HepG2 (cell line): ENCODE measurements around the gene SULT6B1. TPM values are rescaled to one million over a fixed set of nuclear protein-coding genes. Genes with fewer than 3 reads are reported as not detected.
A peak's percentile ranks its signal among the peaks of the same experiment; 100 is the strongest.

Experiments used
- CHCHD3 ChIP-seq: sonication (generic); formaldehyde crosslinking; IDR thresholded peaks from 2 replicates; pipeline ENCODE4 v1.8.0; 2022; ENCODE audit warnings: mild to moderate bottlenecking, missing genetic modification reagents, moderate library complexity
- CREM ChIP-seq, 2 experiments: sonication (generic) in 1 of 2; formaldehyde crosslinking in 1 of 2; IDR thresholded peaks; 2 replicates each; pipeline versions ENCODE4 v1.4.0 to v1.6.1; 2016 to 2020; ENCODE audit warnings: antibody characterized with exemption in 1 of 2, mild to moderate bottlenecking in 1 of 2, missing genetic modification reagents in 1 of 2
- DNMT1 ChIP-seq: sonication (generic); formaldehyde crosslinking; IDR thresholded peaks from 2 replicates; pipeline ENCODE4 v1.5.1; 2020; ENCODE audit warnings: mild to moderate bottlenecking, missing genetic modification reagents
- ERF ChIP-seq: IDR thresholded peaks from 2 replicates; pipeline ENCODE4 v1.6.1; 2018; ENCODE audit warnings: missing biosample characterization, missing genetic modification reagents
- HMGA1 ChIP-seq: sonication (generic); formaldehyde crosslinking; conservative IDR thresholded peaks from 2 replicates; pipeline ENCODE4 v1.4.0; 2020; ENCODE audit warnings: missing genetic modification reagents
- HNF4A ChIP-seq: sonication (generic); formaldehyde crosslinking; IDR thresholded peaks from 2 replicates; pipeline ENCODE4 v1.4.0; 2020; ENCODE audit warnings: missing genetic modification reagents
- LBX2 ChIP-seq: sonication (generic); formaldehyde crosslinking; IDR thresholded peaks from 2 replicates; pipeline ENCODE4 v1.5.0; 2020; ENCODE audit warnings: missing genetic modification reagents, mild to moderate bottlenecking, borderline replicate concordance
- NFKB2 ChIP-seq: sonication (generic); formaldehyde crosslinking; IDR thresholded peaks from 2 replicates; pipeline ENCODE4 v1.4.0; 2020; ENCODE audit warnings: missing genetic modification reagents, borderline replicate concordance
- RARG ChIP-seq: sonication (generic); formaldehyde crosslinking; IDR thresholded peaks from 2 replicates; pipeline ENCODE4 v1.4.0; 2020; ENCODE audit warnings: low read depth, mild to moderate bottlenecking, missing genetic modification reagents
- RCOR2 ChIP-seq: IDR thresholded peaks from 2 replicates; pipeline ENCODE4 v1.6.1; 2016; ENCODE audit warnings: missing biosample characterization, missing genetic modification reagents
- SALL1 ChIP-seq: sonication (generic); formaldehyde crosslinking; IDR thresholded peaks from 2 replicates; pipeline ENCODE4 v1.8.0; 2022; ENCODE audit warnings: mild to moderate bottlenecking, missing genetic modification reagents
- SOX6 ChIP-seq, 2 experiments: fragments of 450-650 bp in 1 of 2; sonication (generic) in 1 of 2; formaldehyde crosslinking in 1 of 2; IDR thresholded peaks; 2 replicates each; pipeline versions ENCODE4 v1.4.0 to v1.6.1; 2017 to 2020; ENCODE audit warnings: antibody characterized with exemption in 1 of 2, mild to moderate bottlenecking in 1 of 2, missing genetic modification reagents in 1 of 2
- STAT6 ChIP-seq: sonication (generic); formaldehyde crosslinking; IDR thresholded peaks from 2 replicates; pipeline ENCODE4 v1.4.0; 2020; ENCODE audit warnings: missing genetic modification reagents, mild to moderate bottlenecking, borderline replicate concordance
- YEATS4 ChIP-seq: sonication (generic); formaldehyde crosslinking; IDR thresholded peaks from 2 replicates; pipeline ENCODE4 v1.4.0; 2020; ENCODE audit warnings: missing genetic modification reagents, borderline replicate concordance
- ZBTB7B ChIP-seq: sonication (generic); formaldehyde crosslinking; IDR thresholded peaks from 2 replicates; pipeline ENCODE4 v1.4.0; 2020; ENCODE audit warnings: missing genetic modification reagents
- ZNF451 ChIP-seq: sonication (generic); formaldehyde crosslinking; IDR thresholded peaks from 2 replicates; pipeline ENCODE4 v1.5.0; 2020; ENCODE audit warnings: mild to moderate bottlenecking, missing genetic modification reagents
- ZNF605 ChIP-seq: sonication (generic); formaldehyde crosslinking; IDR thresholded peaks from 2 replicates; pipeline ENCODE4 v1.8.0; 2022; ENCODE audit warnings: mild to moderate bottlenecking, missing genetic modification reagents
- polyA plus RNA-seq, 8 experiments: library from polyadenylated mRNA; depleted of rRNA in 3 of 8; stranded (reverse) in 7 of 8; unstranded in 1 of 8; fragments of >200 nt; fragmentation: Illumina TruSeq in 4 of 8; extraction: Trizol in 4 of 8; gene quantifications; 2 replicates each; pipeline versions ENCODE4 v1.2.1 to v1.2.3, GENCODE V29; 2011 to 2016; ENCODE audit warnings: low read depth in 4 of 8, missing spikeins in 1 of 8, mixed read lengths in 1 of 8; ENCODE audit not compliant: insufficient read depth in 1 of 8
- total RNA-seq, 5 experiments: library from RNA; depleted of rRNA; stranded (reverse); fragments of >200 nt; fragmentation: Illumina TruSeq; extraction: Trizol; gene quantifications; 2 replicates each; pipeline ENCODE4 v1.2.3, GENCODE V29; 2016; ENCODE audit warnings: low read depth in 1 of 5
- TF ChIP-seq, protein P1 (sequence below): sonication (generic); formaldehyde crosslinking; IDR thresholded peaks from 2 replicates; pipeline ENCODE4 v1.5.1; 2020; ENCODE audit warnings: missing genetic modification reagents, mild to moderate bottlenecking, borderline replicate concordance
- TF ChIP-seq, protein P2 (sequence below): sonication (generic); formaldehyde crosslinking; IDR thresholded peaks from 2 replicates; pipeline ENCODE4 v1.8.0; 2022; ENCODE audit warnings: mild to moderate bottlenecking, missing genetic modification reagents, moderate library complexity
- TF ChIP-seq, protein P3 (sequence below): sonication (generic); formaldehyde crosslinking; IDR thresholded peaks from 2 replicates; pipeline ENCODE4 v1.5.0; 2020; ENCODE audit warnings: missing genetic modification reagents, mild to moderate bottlenecking, borderline replicate concordance
- TF ChIP-seq, protein P4 (sequence below): sonication (generic); formaldehyde crosslinking; IDR thresholded peaks from 2 replicates; pipeline ENCODE4 v1.8.1; 2022; ENCODE audit warnings: mild to moderate bottlenecking, missing genetic modification reagents

The SULT6B1 gene
- total and polyA plus RNA-seq, 2 of the 13 experiments (the other 11 are each of a cell fraction or from before 2014, with no cell fraction given), result not detected

DNA sequence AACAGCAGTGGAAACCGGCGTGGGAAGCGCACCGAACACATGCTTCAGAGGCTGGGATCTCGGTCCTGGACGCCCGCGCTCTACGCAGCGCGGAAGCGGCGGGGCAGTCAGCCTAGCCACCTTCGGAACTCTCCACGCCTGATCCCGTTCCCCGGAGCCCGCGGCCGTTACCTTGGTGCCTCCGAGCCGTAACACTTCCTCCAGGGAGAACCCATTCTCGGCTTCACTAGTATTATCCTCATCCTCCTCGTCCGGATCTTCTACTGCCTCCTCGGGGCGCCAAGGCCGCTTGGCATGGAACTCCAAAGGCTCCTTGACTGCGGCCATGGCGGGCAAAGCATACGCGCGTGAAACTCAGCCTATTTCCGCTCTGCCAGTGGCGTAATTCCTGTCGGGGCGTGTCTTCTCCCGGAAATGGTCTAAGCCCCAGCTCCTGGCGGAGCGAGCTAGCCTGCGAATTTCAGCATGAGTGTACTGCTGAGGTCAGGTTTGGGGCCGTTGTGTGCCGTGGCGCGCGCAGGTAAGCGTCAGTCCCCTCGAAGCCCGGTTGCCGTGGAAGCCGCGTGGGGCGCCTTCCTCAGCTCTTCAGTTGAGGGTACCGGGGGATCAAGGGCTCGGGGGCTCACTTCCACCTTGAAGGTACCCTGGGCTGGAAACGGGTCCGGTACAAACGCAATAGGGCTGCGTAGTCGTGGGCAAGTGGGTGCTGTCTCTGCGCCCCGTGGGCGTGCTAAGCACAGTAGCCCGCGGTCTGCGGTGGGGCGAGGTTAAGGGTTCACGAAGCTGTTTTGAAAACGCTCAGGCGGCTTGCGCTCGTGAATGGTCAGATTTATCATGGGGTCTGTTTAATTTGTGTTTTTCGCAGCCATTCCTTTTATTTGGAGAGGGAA lies 43.0 kb upstream of the SULT6B1 start, which contains the start of the genes CEBPZ and NDUFAF7 (continued):
- TF ChIP-seq, protein P1, sequence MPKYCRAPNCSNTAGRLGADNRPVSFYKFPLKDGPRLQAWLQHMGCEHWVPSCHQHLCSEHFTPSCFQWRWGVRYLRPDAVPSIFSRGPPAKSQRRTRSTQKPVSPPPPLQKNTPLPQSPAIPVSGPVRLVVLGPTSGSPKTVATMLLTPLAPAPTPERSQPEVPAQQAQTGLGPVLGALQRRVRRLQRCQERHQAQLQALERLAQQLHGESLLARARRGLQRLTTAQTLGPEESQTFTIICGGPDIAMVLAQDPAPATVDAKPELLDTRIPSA (CRISPR knock-in tag), result peak; percentile 96; the same call in 1 of the 2 replicates
- TF ChIP-seq ZNF605 (CRISPR knock-in tag) (peak; percentile 84; the same call in 1 of the 2 replicates), HMGA1 (CRISPR knock-in tag) (no peak), YEATS4 (CRISPR knock-in tag) (peak; percentile 97), RARG (CRISPR knock-in tag) (no peak), ERF (CRISPR knock-in tag) (peak; percentile 86; the same call in 1 of the 2 replicates), CHCHD3 (CRISPR knock-in tag) (no peak), NFKB2 (CRISPR knock-in tag) (peak; percentile 92; the same call in 1 of the 2 replicates), ZNF451 (CRISPR knock-in tag) (peak; percentile 74; the same call in 1 of the 2 replicates), RCOR2 (CRISPR knock-in tag) (no peak), HNF4A (0 out of 2 replicates have a peak, but pooled peaks have one; percentile 18), LBX2 (CRISPR knock-in tag) (peak; percentile 37; the same call in 1 of the 2 replicates), SALL1 (peak; percentile 92), SOX6 (IDR thresholded peaks at IDR 0.05) (no peak), SOX6 (CRISPR knock-in tag; IDR thresholded peaks at IDR 0.05) (peak; percentile 74), STAT6 (CRISPR knock-in tag) (peak; percentile 85; the same call in 1 of the 2 replicates), DNMT1 (CRISPR knock-in tag) (no peak), ZBTB7B (CRISPR knock-in tag) (peak; percentile 88), CREM (IDR thresholded peaks at IDR 0.05) (peak; percentile 94), CREM (CRISPR knock-in tag; IDR thresholded peaks at IDR 0.05) (no peak; the same call in 1 of the 2 replicates)
- TF ChIP-seq, protein P2, sequence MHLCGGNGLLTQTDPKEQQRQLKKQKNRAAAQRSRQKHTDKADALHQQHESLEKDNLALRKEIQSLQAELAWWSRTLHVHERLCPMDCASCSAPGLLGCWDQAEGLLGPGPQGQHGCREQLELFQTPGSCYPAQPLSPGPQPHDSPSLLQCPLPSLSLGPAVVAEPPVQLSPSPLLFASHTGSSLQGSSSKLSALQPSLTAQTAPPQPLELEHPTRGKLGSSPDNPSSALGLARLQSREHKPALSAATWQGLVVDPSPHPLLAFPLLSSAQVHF, result no peak
- TF ChIP-seq, protein P3, sequence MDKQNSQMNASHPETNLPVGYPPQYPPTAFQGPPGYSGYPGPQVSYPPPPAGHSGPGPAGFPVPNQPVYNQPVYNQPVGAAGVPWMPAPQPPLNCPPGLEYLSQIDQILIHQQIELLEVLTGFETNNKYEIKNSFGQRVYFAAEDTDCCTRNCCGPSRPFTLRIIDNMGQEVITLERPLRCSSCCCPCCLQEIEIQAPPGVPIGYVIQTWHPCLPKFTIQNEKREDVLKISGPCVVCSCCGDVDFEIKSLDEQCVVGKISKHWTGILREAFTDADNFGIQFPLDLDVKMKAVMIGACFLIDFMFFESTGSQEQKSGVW (CRISPR knock-in tag), result peak; percentile 88; the same call in 1 of the 2 replicates
- TF ChIP-seq, protein P4, sequence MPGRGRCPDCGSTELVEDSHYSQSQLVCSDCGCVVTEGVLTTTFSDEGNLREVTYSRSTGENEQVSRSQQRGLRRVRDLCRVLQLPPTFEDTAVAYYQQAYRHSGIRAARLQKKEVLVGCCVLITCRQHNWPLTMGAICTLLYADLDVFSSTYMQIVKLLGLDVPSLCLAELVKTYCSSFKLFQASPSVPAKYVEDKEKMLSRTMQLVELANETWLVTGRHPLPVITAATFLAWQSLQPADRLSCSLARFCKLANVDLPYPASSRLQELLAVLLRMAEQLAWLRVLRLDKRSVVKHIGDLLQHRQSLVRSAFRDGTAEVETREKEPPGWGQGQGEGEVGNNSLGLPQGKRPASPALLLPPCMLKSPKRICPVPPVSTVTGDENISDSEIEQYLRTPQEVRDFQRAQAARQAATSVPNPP (CRISPR knock-in tag), result peak; percentile 93; the same call in 1 of the 2 replicates
